Keratinocyte (primary cell): Measurements from ENCODE around the gene OOEP.

Source experiments
- EZH2 ChIP-seq: IDR thresholded peaks from one replicate; pipeline ENCODE4 v1.6.1; 2012; ENCODE audit warnings: inconsistent platforms, mild to moderate bottlenecking, low read length, moderate library complexity
- TF ChIP-seq, protein P1 (sequence below), 3 experiments: IDR thresholded peaks in 1 of 3; conservative IDR thresholded peaks in 1 of 3; optimal IDR thresholded peaks in 1 of 3; 2 replicates in 2 of 3; 3 replicates in 1 of 3; pipeline versions ENCODE3 to v1.5.1; 2011; ENCODE audit warnings: low read length in 3 of 3, mild to moderate bottlenecking in 3 of 3, moderate library complexity in 2 of 3, control low read depth in 1 of 3, inconsistent platforms in 1 of 3; ENCODE audit not compliant: insufficient read depth in 2 of 3; ENCODE audit errors: extremely low read depth in 1 of 3

DNA sequence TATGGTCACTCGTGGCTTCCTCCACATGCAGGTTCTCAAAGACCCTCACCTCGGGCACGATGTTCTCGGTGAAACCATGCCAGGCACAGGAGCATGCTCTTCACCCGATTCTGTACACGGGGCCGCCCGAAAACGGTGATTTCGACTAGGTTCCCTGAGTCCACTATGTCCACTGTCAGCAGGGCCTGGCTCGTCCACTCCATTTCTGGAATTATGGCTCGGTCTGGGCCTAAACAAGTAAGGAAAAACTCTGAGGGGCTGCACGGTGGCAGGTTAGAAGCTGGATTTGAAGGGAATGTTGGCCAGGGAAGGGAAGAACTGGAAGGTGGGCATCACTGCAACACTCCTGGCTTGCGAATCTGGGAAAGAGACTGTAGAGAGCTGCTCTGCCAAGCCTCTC lies 540 bp downstream of the OOEP start:
- TF ChIP-seq, protein P1, sequence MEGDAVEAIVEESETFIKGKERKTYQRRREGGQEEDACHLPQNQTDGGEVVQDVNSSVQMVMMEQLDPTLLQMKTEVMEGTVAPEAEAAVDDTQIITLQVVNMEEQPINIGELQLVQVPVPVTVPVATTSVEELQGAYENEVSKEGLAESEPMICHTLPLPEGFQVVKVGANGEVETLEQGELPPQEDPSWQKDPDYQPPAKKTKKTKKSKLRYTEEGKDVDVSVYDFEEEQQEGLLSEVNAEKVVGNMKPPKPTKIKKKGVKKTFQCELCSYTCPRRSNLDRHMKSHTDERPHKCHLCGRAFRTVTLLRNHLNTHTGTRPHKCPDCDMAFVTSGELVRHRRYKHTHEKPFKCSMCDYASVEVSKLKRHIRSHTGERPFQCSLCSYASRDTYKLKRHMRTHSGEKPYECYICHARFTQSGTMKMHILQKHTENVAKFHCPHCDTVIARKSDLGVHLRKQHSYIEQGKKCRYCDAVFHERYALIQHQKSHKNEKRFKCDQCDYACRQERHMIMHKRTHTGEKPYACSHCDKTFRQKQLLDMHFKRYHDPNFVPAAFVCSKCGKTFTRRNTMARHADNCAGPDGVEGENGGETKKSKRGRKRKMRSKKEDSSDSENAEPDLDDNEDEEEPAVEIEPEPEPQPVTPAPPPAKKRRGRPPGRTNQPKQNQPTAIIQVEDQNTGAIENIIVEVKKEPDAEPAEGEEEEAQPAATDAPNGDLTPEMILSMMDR (optimal IDR thresholded peaks at IDR 0.05 in 1 of 3, IDR thresholded peaks at IDR 0.05 in 1 of 3, conservative IDR thresholded peaks at IDR 0.05 in 1 of 3; ENCODE audit: extremely low read depth in 1 of 3, insufficient read depth in 2 of 3, low read length in 3 of 3), result no peak
- no peak for TF ChIP-seq EZH2
